ENCODE measurements around the gene IGFL2. TPM values are rescaled to one million over a fixed set of nuclear protein-coding genes. Genes with fewer than 3 reads are reported as not detected.
A peak's percentile ranks its signal among the peaks of the same experiment; 100 is the strongest.
"Not testable (repeated sequence)": the region's sequence is repeated elsewhere in the genome, so short reads cannot be mapped to it uniquely, and the experiment has no call there.

IGFL2 gene
- polyA plus RNA-seq, 10 donors = 3.0 to 5.7 TPM; not detected in 8

GRCh38 chr19:46141421-46141820, 6.6 kb upstream of the IGFL2 start:
- DNase-seq = no peak

- DNase-seq = no peak
Measured at GRCh38 chr19:46142294-46142693, 5.7 kb upstream of the IGFL2 start.

DNA sequence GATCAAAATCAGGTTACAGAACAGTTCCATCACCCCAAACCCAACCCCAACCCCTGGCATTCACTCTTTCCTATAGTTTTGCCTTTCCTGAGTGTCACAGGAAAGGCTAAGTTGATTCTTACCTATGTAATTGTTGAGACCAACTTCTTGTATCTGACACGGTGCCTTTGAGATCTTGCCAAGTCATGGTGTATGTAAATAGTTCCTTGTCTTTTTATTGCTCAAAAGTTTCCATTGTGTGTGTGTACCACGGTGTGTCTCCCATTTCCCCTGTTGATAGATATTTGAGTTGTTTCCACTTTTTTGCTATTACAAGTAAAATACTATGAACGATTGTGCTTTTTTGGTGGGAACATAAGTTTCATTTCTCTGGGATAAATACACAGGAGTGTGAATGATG, 3.3 kb upstream of the IGFL2 start:
- DNase-seq = no peak

- no peak for DNase-seq
Measured at GRCh38 chr19:46147166-46147740, 785 bp upstream of the IGFL2 start.

GRCh38 chr19:46150606-46151005, 2.6 kb downstream of the IGFL2 start:
- DNase-seq = no peak

GRCh38 chr19:46155237-46155636, 7.2 kb downstream of the IGFL2 start:
- no peak for DNase-seq

DNA sequence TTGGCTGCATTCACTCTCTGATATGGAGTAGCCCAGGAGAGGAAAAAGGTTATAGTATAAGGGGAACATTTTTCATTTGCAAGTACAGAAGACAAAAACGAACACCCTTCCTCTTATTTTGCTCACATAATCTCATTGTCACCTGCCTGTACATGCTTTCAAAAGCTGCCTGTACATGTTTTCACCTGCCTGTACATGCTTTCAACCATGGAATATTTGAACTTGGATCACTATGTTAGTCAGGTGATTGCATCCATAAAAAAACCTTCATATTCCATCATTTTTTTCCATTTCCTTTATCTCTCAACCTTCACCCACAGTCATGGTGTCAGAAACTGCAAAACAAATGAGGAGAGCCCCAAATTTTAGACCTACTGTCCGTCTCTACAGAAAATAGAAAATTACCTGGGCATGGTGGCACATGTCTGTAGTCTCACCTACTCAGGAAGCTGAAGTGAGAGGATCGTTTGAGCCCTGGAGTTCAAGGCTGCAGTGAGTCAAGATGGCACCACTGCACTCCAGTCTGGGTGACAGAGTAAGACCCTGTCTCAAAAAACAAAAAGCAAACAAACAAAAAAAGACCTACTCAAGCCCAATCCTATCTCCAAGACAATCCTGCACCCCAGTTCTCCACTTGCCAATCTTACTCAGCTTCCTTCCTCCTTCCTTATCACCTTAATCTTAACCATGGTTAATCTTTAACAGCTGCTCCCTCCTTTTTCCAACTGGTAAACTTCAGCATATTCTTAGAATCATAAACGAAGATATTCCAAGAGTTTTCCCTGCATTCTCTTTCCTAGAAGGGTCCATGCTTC, 11.6 kb downstream of the IGFL2 start:
- DNase-seq = no peak

DNA sequence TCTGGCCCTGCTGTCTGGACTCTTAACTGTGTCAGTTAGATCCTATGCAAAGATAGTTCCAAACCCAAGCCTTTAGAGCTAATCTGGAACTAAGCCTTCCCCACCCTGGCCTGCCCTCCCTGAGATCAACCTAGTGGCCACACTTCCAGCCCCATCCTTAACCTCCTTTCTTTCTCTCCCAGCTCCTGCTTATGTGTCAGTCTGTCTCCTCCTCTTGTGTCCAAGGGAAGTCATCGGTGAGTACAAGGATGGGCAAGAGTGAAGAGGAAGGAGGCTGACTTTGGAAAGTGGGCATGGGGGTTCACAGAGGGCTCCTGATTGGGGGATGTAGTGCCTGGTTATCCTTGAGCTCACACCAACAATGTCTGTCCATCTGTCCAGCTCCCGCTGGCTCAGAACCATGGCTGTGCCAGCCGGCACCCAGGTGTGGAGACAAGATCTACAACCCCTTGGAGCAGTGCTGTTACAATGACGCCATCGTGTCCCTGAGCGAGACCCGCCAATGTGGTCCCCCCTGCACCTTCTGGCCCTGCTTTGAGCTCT, 12.3 kb downstream of the IGFL2 start:
- no peak for DNase-seq

GRCh38 chr19:46161642-46162257, 13.7 kb downstream of the IGFL2 start:
- DNase-seq = not testable (repeated sequence)

DNA sequence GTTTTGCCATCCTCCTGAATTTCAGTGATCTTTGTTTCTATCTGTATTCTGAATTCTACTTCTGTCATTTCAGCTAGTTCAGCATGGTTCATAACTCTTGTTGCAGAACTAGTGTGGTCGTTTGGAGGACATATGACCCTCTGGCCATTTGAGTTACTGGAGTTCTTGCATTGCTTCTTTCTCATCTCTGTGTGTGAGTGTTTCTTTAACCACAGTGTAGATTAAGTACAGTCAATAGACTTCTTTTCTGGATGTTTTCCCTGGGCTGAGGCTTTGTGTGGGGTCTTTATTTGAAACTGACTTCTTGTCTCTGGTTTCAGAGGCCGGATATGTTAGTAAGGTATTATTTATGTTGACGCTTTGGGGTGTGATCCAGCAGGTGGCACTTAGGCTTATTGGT, 14.7 kb downstream of the IGFL2 start:
- DNase-seq = no peak

DNA sequence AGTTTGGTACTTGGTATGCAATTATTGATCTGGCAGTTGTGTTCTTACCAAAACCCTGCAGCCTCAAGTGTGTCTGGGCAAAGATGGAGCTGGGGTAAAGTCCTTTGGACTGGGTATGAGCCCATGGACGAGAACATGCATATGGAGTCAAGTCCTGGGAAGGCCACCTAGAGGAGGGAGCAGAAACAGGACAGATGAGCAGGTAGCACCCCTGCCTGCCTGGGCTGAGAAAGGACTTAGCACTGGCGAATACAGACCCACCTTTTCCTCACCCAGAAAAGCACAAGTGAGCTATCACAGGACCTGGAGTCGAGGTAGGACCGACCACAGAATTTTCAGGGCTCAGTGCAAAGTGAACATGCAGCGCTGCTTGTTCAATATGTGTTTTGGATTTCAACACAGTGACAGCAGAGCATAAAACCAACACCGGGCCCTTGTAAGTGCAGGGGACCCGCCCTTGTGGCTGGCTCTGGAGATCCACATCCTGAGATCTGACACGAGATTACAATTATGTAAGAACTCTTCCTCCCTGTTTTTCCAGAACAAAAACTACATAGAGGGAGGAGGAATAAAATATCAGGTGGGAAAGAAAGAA, 25.9 kb downstream of the IGFL2 start:
- DNase-seq = no peak

GRCh38 chr19:46176116-46176860, 28.2 kb downstream of the IGFL2 start:
- no peak for DNase-seq

GRCh38 chr19:46179076-46179759, 31.2 kb downstream of the IGFL2 start:
- DNase-seq = no peak

GRCh38 chr19:46180701-46181387, 32.8 kb downstream of the IGFL2 start:
- peak in 1 of 3 donors; percentile 14 for DNase-seq

DNA sequence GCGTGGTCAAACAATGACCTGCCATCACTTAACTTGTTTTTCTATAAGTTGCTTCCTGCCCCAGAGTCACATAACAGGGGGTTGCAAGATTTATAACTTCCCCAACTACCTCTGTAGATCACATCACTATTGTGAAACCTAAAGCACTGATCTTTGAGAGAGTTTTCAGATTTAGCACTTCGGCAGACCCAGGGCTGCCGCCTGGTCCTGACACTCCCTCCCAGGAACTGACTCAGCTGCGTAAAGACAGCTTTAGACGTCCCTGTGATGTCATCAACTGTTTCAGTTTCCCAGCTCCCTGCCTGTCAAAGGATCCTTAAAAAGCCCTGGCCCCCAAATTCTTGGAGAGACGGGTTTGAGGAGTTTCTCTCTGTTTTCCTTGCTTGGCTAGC, 33.3 kb downstream of the IGFL2 start:
- no peak for DNase-seq

GRCh38 chr19:46182476-46182875, 34.4 kb downstream of the IGFL2 start:
- DNase-seq = no peak

DNA sequence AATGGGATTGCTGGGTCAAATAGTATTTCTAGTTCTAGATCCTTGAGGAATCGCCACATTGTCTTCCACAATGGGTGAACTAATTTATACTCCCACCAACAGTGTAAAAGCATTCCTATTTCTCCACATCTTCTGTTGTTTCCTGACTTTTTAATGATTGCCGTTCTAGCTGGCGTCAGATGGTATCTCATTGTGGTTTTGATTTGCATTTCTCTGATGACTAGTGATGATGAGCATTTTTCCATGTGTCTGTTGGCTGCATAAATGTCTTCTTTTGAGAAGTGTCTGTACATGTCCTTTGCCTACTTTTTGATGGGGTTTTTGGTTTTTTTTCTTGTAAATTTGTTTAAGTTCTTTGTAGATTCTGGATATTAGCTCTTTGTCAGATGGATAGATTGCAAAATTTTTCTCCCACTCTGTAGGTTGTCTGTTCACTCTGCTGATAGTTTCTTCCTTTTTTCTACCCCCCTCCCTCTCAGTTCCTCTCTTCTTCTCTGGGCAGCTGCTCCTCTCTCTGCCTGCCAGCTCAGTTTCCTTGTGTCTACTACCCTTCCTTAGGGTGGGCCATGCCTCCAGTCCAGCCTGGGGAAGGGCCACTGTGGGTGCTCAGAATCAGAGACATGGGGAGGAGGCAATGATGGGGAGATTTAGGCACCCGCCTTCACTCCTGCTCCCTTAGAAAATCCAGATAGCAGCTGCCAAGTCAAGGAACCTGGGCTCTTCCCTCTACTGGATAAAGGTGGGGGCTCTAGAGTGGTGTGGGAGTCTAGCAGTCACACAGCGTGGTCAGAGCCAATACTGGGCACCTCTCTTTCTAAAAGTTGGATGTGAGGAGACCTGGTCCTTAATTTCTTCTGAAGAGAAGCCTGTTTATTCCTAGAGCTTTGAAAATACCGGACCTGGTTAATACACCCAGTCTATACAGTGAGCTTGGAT, 37.0 kb downstream of the IGFL2 start:
- peak in 1 of 3 donors; percentile 61 for DNase-seq

GRCh38 chr19:46186101-46186716, 38.2 kb downstream of the IGFL2 start:
- no peak for DNase-seq

GRCh38 chr19:46186717-46187101, 38.7 kb downstream of the IGFL2 start:
- no peak for DNase-seq

Data from muscle of back (tissue), 11 donors.